Neural crest cell (in vitro differentiated cells): ENCODE results near the gene RASAL2. TPM values are rescaled to one million over a fixed set of nuclear protein-coding genes. Genes with fewer than 3 reads are reported as not detected.

Experiments
- DNase-seq: peaks from one replicate; pipeline ENCODE4 v3.0.0; 2021; ENCODE audit warnings: low read depth, mixed read lengths, low spot score
- H3K27ac Mint-ChIP-seq: one replicate; pipeline ENCODE4 v1.8.0; 2021; ENCODE audit warnings: mild to moderate bottlenecking, mixed read lengths; ENCODE audit not compliant: unreplicated experiment
- H3K27me3 Mint-ChIP-seq: 2 replicates; pipeline ENCODE4 v1.8.0; 2021; ENCODE audit warnings: low read depth, mild to moderate bottlenecking, mixed read lengths
- H3K36me3 Mint-ChIP-seq: 2 replicates; pipeline ENCODE4 v1.8.0; 2021; ENCODE audit warnings: low read depth, mild to moderate bottlenecking, mixed read lengths
- H3K4me1 Mint-ChIP-seq: 2 replicates; pipeline ENCODE4 v1.8.0; 2021; ENCODE audit warnings: mixed read lengths
- H3K4me3 Mint-ChIP-seq: one replicate; pipeline ENCODE4 v1.8.0; 2021; ENCODE audit warnings: mild to moderate bottlenecking, mixed read lengths
- H3K9me3 Mint-ChIP-seq: 2 replicates; pipeline ENCODE4 v1.8.0; 2021; ENCODE audit warnings: mixed read lengths
- CTCF ChIP-seq: fragments of 200-600 bp; sonication (generic); conservative IDR thresholded peaks from 2 replicates; pipeline ENCODE4 v1.5.0; 2021; ENCODE audit warnings: antibody characterized with exemption, mild to moderate bottlenecking
- total RNA-seq: library from RNA; stranded (reverse); gene quantifications from 2 replicates; pipeline ENCODE4 v1.2.1, GENCODE V29; 2021

Gene RASAL2
- total RNA-seq, 1 donor from 2014 or later = 20.9 TPM

- no peak for TF ChIP-seq CTCF
- H3K4me3 Mint-ChIP-seq = peak overlapping the region; percentile 88
- no peaks in the 10 kb centered on the region for H3K27me3 Mint-ChIP-seq
- H3K36me3 Mint-ChIP-seq = no peaks in the 10 kb centered on the region
- H3K9me3 Mint-ChIP-seq = no peaks in the 10 kb centered on the region
- H3K27ac Mint-ChIP-seq = peak overlapping the region; percentile 97
- H3K4me1 Mint-ChIP-seq = peaks cover 60% of the 10 kb centered on the region
- peak; percentile 53 for DNase-seq
Measured at GRCh38 chr1:178341261-178341956, 247.5 kb downstream of the RASAL2 start.

- Mint-ChIP-seq H3K36me3 (no peaks in the 10 kb centered on the region), H3K9me3 (no peaks in the 10 kb centered on the region), H3K27me3 (no peaks in the 10 kb centered on the region), H3K4me1 (peaks cover 52% of the 10 kb centered on the region), H3K4me3 (peak overlapping the region; percentile 52), H3K27ac (no peak overlapping the region)
- no peak for DNase-seq
- TF ChIP-seq CTCF = no peak
Measured at GRCh38 chr1:178342745-178343144, 248.8 kb downstream of the RASAL2 start.

GRCh38 chr1:178344513-178345091, 250.7 kb downstream of the RASAL2 start:
- peak overlapping the region; percentile 77 for H3K4me3 Mint-ChIP-seq
- DNase-seq = peak; percentile 9
- no peaks in the 10 kb centered on the region for H3K36me3 Mint-ChIP-seq
- H3K27ac Mint-ChIP-seq = peak overlapping the region; percentile 85
- no peaks in the 10 kb centered on the region for H3K9me3 Mint-ChIP-seq
- no peaks in the 10 kb centered on the region for H3K27me3 Mint-ChIP-seq
- peak; percentile 73 for TF ChIP-seq CTCF
- H3K4me1 Mint-ChIP-seq = peaks cover 49% of the 10 kb centered on the region

GRCh38 chr1:178345238-178345637, 251.3 kb downstream of the RASAL2 start:
- Mint-ChIP-seq H3K9me3 (no peaks in the 10 kb centered on the region), H3K4me3 (peak overlapping the region; percentile 77), H3K27me3 (no peaks in the 10 kb centered on the region), H3K36me3 (no peaks in the 10 kb centered on the region), H3K4me1 (peaks cover 49% of the 10 kb centered on the region), H3K27ac (peak overlapping the region; percentile 85)
- DNase-seq = no peak
- no peak for TF ChIP-seq CTCF

GRCh38 chr1:178345807-178346206, 251.9 kb downstream of the RASAL2 start:
- Mint-ChIP-seq H3K4me1 (peaks cover 49% of the 10 kb centered on the region), H3K4me3 (peak overlapping the region; percentile 3), H3K36me3 (no peaks in the 10 kb centered on the region), H3K9me3 (no peaks in the 10 kb centered on the region), H3K27ac (peak overlapping the region; percentile 0), H3K27me3 (no peaks in the 10 kb centered on the region)
- DNase-seq = no peak
- TF ChIP-seq CTCF = no peak
